Neural progenitor cell (in vitro differentiated cells): ENCODE data around the gene TDRD9. TPM values are rescaled to one million over a fixed set of nuclear protein-coding genes. Genes with fewer than 3 reads are reported as not detected.

ENCODE experiments used
- DNase-seq: peaks from one replicate; pipeline ENCODE4 v3.0.0-alpha.2; 2016; ENCODE audit warnings: low spot score
- H2AFZ ChIP-seq: fragments of 200-600 bp; sonication (generic); replicated peaks from 2 replicates; pipeline ENCODE4 v1.6.1; 2016; ENCODE audit warnings: antibody characterized with exemption
- H3F3A ChIP-seq: fragments of 200-600 bp; sonication (generic); 2 replicates; pipeline ENCODE4 v1.6.1; 2016; ENCODE audit warnings: antibody characterized with exemption, low read depth
- H3K27ac ChIP-seq: fragments of 200-600 bp; sonication (generic); 2 replicates; pipeline ENCODE4 v1.5.1; 2016; ENCODE audit warnings: mild to moderate bottlenecking
- H3K27me3 ChIP-seq: fragments of 200-600 bp; sonication (generic); 2 replicates; pipeline ENCODE4 v1.6.1; 2016; ENCODE audit warnings: mild to moderate bottlenecking, moderate library complexity
- H3K36me3 ChIP-seq: fragments of 200-600 bp; sonication (generic); 2 replicates; pipeline ENCODE4 v1.5.1; 2016
- H3K4me1 ChIP-seq: fragments of 200-600 bp; sonication (generic); 2 replicates; pipeline ENCODE4 v1.6.1; 2016; ENCODE audit warnings: mixed run types
- H3K4me2 ChIP-seq: fragments of 200-600 bp; sonication (generic); 2 replicates; pipeline ENCODE4 v1.6.1; 2016
- H3K4me3 ChIP-seq: fragments of 200-600 bp; sonication (generic); 2 replicates; pipeline ENCODE4 v1.5.1; 2016
- H3K79me2 ChIP-seq: fragments of 200-600 bp; sonication (generic); 2 replicates; pipeline ENCODE4 v1.6.1; 2016; ENCODE audit warnings: low read depth
- H3K9ac ChIP-seq: fragments of 200-600 bp; sonication (generic); 2 replicates; pipeline ENCODE4 v1.6.1; 2016
- H3K9me3 ChIP-seq: fragments of 200-600 bp; sonication (generic); 2 replicates; pipeline ENCODE4 v1.5.1; 2016; ENCODE audit warnings: low read depth
- H4K20me1 ChIP-seq: fragments of 200-600 bp; sonication (generic); 2 replicates; pipeline ENCODE4 v1.6.1; 2016; ENCODE audit warnings: low read depth
- H3K27ac Mint-ChIP-seq: 3 replicates; pipeline ENCODE4 v1.8.0; 2021; ENCODE audit warnings: mixed read lengths
- H3K27me3 Mint-ChIP-seq: 2 replicates; pipeline ENCODE4 v1.8.0; 2022; ENCODE audit warnings: low read depth, mild to moderate bottlenecking, inconsistent platforms, moderate library complexity, mixed read lengths; ENCODE audit not compliant: insufficient read depth
- H3K36me3 Mint-ChIP-seq: 3 replicates; pipeline ENCODE4 v1.8.0; 2021; ENCODE audit warnings: mixed read lengths
- H3K4me1 Mint-ChIP-seq: 3 replicates; pipeline ENCODE4 v1.8.0; 2021; ENCODE audit warnings: mixed read lengths
- H3K4me3 Mint-ChIP-seq: 3 replicates; pipeline ENCODE4 v1.8.0; 2021; ENCODE audit warnings: mild to moderate bottlenecking, moderate library complexity, mixed read lengths
- H3K9me3 Mint-ChIP-seq: 3 replicates; pipeline ENCODE4 v1.8.0; 2020; ENCODE audit warnings: mixed read lengths
- EZH2 ChIP-seq: fragments of 200-600 bp; sonication (generic); IDR thresholded peaks from 2 replicates; pipeline ENCODE4 v1.6.1; 2017; ENCODE audit warnings: antibody characterized with exemption, mild to moderate bottlenecking, moderate library complexity
- EZH2phosphoT487 ChIP-seq: fragments of 200-600 bp; sonication (generic); IDR thresholded peaks from 2 replicates; pipeline ENCODE4 v1.6.1; 2017; ENCODE audit warnings: antibody characterized with exemption
- total RNA-seq: library from RNA; depleted of rRNA; stranded (reverse); fragments of >200 nt; gene quantifications from 2 replicates; pipeline ENCODE4 v1.2.3, GENCODE V29; 2015; ENCODE audit warnings: low replicate concordance
- TF ChIP-seq, protein P1 (sequence below): fragments of 200-600 bp; sonication (generic); IDR thresholded peaks from 2 replicates; pipeline ENCODE4 v1.5.1; 2017; ENCODE audit warnings: antibody characterized with exemption, mild to moderate bottlenecking

TDRD9 gene
- total RNA-seq, 1 donor from 2014 or later: not detected

DNA sequence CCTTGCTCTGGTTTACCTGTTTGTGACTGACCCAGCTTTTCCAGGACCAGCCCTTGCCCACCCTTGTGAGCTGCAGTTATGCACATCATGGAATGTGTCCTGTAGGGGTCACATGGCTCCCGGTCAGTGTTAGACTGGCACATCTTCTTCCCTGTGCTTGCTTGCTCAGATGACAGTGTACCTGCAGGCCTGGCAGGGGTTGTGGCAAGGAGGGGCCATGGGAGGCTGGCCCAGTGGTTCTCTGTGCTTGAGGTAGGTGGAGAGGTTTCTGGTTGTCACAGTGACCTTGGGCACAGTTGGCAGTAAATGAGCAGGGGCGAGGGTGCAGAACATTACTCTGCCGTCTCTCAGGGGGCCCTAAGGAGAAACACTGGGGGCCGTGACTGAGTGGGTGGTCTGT is 41.7 kb downstream of the TDRD9 start:
- Mint-ChIP-seq H3K27me3 (no peaks in the 10 kb centered on the region), H3K4me3 (no peak overlapping the region), H3K27ac (no peak overlapping the region), H3K36me3 (no peaks in the 10 kb centered on the region), H3K4me1 (no peaks in the 10 kb centered on the region), H3K9me3 (no peaks in the 10 kb centered on the region)
- Histone ChIP-seq H3K79me2 (no peaks in the 10 kb centered on the region), H3K27ac (no peak overlapping the region), H4K20me1 (no peaks in the 10 kb centered on the region), H3K9me3 (no peaks in the 10 kb centered on the region), H3K36me3 (no peaks in the 10 kb centered on the region), H3K27me3 (no peaks in the 10 kb centered on the region), H3K4me2 (no peak overlapping the region), H3F3A (no peaks in the 10 kb centered on the region), H2AFZ (no peak overlapping the region), H3K4me3 (no peak overlapping the region), H3K9ac (no peak overlapping the region), H3K4me1 (no peaks in the 10 kb centered on the region)
- DNase-seq: no peak
- TF ChIP-seq EZH2 (no peak), EZH2phosphoT487 (no peak)
- TF ChIP-seq, protein P1, sequence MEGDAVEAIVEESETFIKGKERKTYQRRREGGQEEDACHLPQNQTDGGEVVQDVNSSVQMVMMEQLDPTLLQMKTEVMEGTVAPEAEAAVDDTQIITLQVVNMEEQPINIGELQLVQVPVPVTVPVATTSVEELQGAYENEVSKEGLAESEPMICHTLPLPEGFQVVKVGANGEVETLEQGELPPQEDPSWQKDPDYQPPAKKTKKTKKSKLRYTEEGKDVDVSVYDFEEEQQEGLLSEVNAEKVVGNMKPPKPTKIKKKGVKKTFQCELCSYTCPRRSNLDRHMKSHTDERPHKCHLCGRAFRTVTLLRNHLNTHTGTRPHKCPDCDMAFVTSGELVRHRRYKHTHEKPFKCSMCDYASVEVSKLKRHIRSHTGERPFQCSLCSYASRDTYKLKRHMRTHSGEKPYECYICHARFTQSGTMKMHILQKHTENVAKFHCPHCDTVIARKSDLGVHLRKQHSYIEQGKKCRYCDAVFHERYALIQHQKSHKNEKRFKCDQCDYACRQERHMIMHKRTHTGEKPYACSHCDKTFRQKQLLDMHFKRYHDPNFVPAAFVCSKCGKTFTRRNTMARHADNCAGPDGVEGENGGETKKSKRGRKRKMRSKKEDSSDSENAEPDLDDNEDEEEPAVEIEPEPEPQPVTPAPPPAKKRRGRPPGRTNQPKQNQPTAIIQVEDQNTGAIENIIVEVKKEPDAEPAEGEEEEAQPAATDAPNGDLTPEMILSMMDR: no peak

DNA sequence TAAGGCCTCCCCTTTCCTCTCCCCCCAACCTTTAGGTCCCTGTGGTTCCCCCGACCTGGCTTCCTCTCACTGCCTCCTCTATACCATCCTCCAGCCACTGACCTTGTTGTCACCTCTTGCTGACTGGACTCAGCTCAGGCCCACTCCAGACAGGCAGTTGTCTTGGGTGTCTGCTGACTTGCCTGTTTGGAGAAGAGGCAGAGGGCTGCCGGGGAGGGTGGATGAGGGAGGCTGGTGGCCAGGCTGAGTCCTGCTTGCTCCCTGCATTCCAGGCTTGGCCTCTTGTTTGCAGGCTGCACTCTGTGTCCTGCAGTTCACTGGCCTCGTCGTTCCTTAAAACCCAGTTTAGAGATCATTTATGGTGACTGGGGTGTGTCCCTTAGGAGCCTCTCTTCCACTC is 45.1 kb downstream of the TDRD9 start:
- H4K20me1 ChIP-seq: no peaks in the 10 kb centered on the region
- H3K4me1 ChIP-seq: no peaks in the 10 kb centered on the region
- H3K36me3 Mint-ChIP-seq: no peaks in the 10 kb centered on the region
- no peak for TF ChIP-seq EZH2
- no peak for TF ChIP-seq EZH2phosphoT487
- TF ChIP-seq, protein P1: no peak
- H2AFZ ChIP-seq: peak overlapping the region; percentile 43
- H3K4me3 ChIP-seq: no peak overlapping the region
- no peaks in the 10 kb centered on the region for H3F3A ChIP-seq
- no peaks in the 10 kb centered on the region for H3K36me3 ChIP-seq
- H3K9ac ChIP-seq: no peak overlapping the region
- no peaks in the 10 kb centered on the region for H3K9me3 Mint-ChIP-seq
- H3K9me3 ChIP-seq: no peaks in the 10 kb centered on the region
- H3K27me3 ChIP-seq: no peaks in the 10 kb centered on the region
- no peak overlapping the region for H3K4me2 ChIP-seq
- no peaks in the 10 kb centered on the region for H3K27me3 Mint-ChIP-seq
- no peak overlapping the region for H3K27ac Mint-ChIP-seq
- no peak overlapping the region for H3K27ac ChIP-seq
- H3K4me3 Mint-ChIP-seq: no peak overlapping the region
- H3K4me1 Mint-ChIP-seq: no peaks in the 10 kb centered on the region
- no peaks in the 10 kb centered on the region for H3K79me2 ChIP-seq
- DNase-seq: no peak

GRCh38 chr14:103974575-103974974 is 46.3 kb downstream of the TDRD9 start:
- H3K4me1 ChIP-seq: no peaks in the 10 kb centered on the region
- no peak overlapping the region for H3K27ac ChIP-seq
- H3K4me1 Mint-ChIP-seq: no peaks in the 10 kb centered on the region
- no peaks in the 10 kb centered on the region for H3K79me2 ChIP-seq
- no peaks in the 10 kb centered on the region for H3F3A ChIP-seq
- no peak overlapping the region for H3K9ac ChIP-seq
- no peak overlapping the region for H3K27ac Mint-ChIP-seq
- no peaks in the 10 kb centered on the region for H3K36me3 Mint-ChIP-seq
- no peak overlapping the region for H2AFZ ChIP-seq
- H3K4me3 Mint-ChIP-seq: no peak overlapping the region
- no peaks in the 10 kb centered on the region for H4K20me1 ChIP-seq
- H3K9me3 Mint-ChIP-seq: no peaks in the 10 kb centered on the region
- no peak overlapping the region for H3K4me3 ChIP-seq
- H3K4me2 ChIP-seq: no peak overlapping the region
- no peak for DNase-seq
- no peaks in the 10 kb centered on the region for H3K27me3 ChIP-seq
- H3K36me3 ChIP-seq: no peaks in the 10 kb centered on the region
- TF ChIP-seq, protein P1: no peak
- TF ChIP-seq EZH2phosphoT487 (no peak), EZH2 (no peak)
- H3K27me3 Mint-ChIP-seq: no peaks in the 10 kb centered on the region
- no peaks in the 10 kb centered on the region for H3K9me3 ChIP-seq
